OCI-LY7 (cell line): ENCODE results near the gene OST4.

Experiments used
- CTCF ChIP-seq: fragments of 200-600 bp; sonication (generic); conservative IDR thresholded peaks from 2 replicates; pipeline ENCODE4 v1.5.1; 2014; ENCODE audit warnings: mild to moderate bottlenecking, antibody characterized with exemption, low read length, moderate library complexity, mixed read lengths
- EZH2phosphoT487 ChIP-seq: fragments of 200-600 bp; sonication (generic); IDR thresholded peaks from 2 replicates; pipeline ENCODE4 v1.6.1; 2018; ENCODE audit warnings: low read depth, borderline replicate concordance, mild to moderate bottlenecking, mixed run types, antibody characterized with exemption, low read length, moderate library complexity, mixed read lengths

DNA sequence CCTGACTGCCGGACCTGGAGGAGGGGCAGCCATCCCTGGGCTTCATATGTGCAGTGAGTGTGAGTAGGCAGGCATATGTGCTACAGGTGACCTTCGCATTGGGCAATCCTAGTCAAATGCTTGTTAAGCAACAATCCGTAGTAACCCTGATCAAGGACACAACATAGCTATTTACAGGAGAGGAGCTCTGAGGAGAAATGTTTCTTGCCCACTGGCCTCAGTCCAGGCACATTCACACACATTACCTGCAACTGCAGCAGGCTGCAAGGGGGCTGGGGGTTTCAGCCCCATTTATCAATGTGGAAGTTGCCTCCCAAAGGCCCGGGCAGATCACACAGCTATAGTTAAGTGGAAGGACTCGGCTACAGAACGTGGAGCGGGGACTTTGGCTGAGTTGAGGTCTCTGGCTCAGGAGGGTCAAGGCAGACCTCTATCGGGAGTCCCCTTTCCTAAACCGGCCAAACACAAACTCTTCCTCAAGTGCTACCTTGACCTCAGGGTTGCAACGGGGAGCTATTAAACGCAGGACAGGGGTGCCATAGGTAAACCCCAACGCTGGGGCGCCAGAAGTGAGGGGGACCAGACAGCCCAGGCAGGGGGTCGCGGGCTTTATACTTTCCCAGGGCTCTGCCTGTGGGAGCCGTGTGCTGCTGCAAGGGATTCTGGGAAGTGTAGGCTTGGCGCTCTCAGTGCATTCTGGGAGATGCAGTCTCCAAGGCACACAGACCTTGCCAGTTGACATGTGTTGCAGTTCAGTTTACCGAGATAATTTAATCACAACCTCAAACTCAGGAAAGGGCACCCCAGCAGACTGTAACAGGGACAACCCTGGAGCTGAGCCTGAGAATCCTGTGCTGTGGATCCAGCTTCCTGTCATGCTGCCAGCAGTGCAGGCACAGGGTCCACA is 24.5 kb upstream of the OST4 start:
- no peak for TF ChIP-seq CTCF
- TF ChIP-seq EZH2phosphoT487: no peak
